H1 (cell line): ENCODE data around the gene P3H4. TPM values are rescaled to one million over a fixed set of nuclear protein-coding genes. Genes with fewer than 3 reads are reported as not detected.

Experiments
- SP2 ChIP-seq: IDR thresholded peaks from 2 replicates; pipeline ENCODE4 v1.6.1; 2012; ENCODE audit warnings: mild to moderate bottlenecking, low read length, inconsistent platforms
- polyA plus RNA-seq, 7 experiments: library from polyadenylated mRNA; depleted of rRNA in 3 of 7; stranded (reverse) in 5 of 7; unstranded in 2 of 7; fragments of >200 nt in 5 of 7; fragments of 200-250 nt in 2 of 7; gene quantifications; 1 replicate in 5 of 7; 2 replicates in 1 of 7; 4 replicates in 1 of 7; pipeline versions ENCODE4 v1.2.1 to v1.2.3, GENCODE V29; 2011 to 2013; ENCODE audit warnings: missing spikeins in 2 of 7, mixed read lengths in 2 of 7
- total RNA-seq: library from RNA; stranded (reverse); fragmentation: NEBNext Ultra II Directional; extraction: Animal tissue kit (Norgen Biotek cat#: 25700); gene quantifications from 2 replicates; pipeline ENCODE4 v1.2.1, GENCODE V29; 2021

The P3H4 gene
- total and polyA plus RNA-seq, 2 of the 8 experiments (the other 6 are each of a cell fraction or from before 2014, with no cell fraction given), result 23.4 to 26.7 TPM

- TF ChIP-seq SP2, result no peak
Observed at GRCh38 chr17:41773731-41774193, 38.0 kb downstream of the P3H4 start (continued).
